ENCODE data around the gene NTRK2.

GRCh38 chr9:85014292-85014691, 344.8 kb downstream of the NTRK2 start:
- TF ChIP-seq POLR2AphosphoS5 (IDR thresholded peaks at IDR 0.05), result no peak
- TF ChIP-seq POLR2A (IDR thresholded peaks at IDR 0.05), result no peak
- TF ChIP-seq CTCF (IDR thresholded peaks at IDR 0.05), result no peak
- TF ChIP-seq EP300 (IDR thresholded peaks at IDR 0.05), result no peak

Data from gastroesophageal sphincter (tissue), 3 donors.